MCF 10A (cell line): ENCODE results near the gene GDE1. TPM values are rescaled to one million over a fixed set of nuclear protein-coding genes. Genes with fewer than 3 reads are reported as not detected.

Experiments used
- BruUV-seq: library from RNA; stranded (reverse); fragments of 400-500 nt; replicated peaks from 2 replicates; lab custom pipeline; 2021; lab: Mats Ljungman, UMichigan
- CTCF ChIA-PET: fragments of 300-600 bp; sonication (Branson Sonifier 250); formaldehyde crosslinking; extraction: SDS; loops from one replicate; lab custom pipeline; 2021; ENCODE audit warnings: antibody characterized with exemption, inconsistent platforms; lab: Yijun Ruan, JAX
- POLR2A ChIA-PET: fragments of 300-600, 350-650 bp; sonication (Branson Sonifier 250); formaldehyde crosslinking; extraction: SDS; loops from one replicate; lab custom pipeline; 2020; ENCODE audit warnings: antibody characterized with exemption, inconsistent platforms; lab: Yijun Ruan, JAX
- DNase-seq: peaks from one replicate; pipeline ENCODE4 v3.0.0-alpha.2; 2018; ENCODE audit not compliant: unreplicated experiment
- H3K27ac Mint-ChIP-seq: one replicate; pipeline ENCODE4 v1.8.0; 2022; ENCODE audit warnings: mild to moderate bottlenecking, low read depth, mixed read lengths; ENCODE audit not compliant: unreplicated experiment
- H3K27me3 Mint-ChIP-seq: one replicate; pipeline ENCODE4 v1.8.0; 2022; ENCODE audit warnings: mixed read lengths; ENCODE audit not compliant: insufficient read depth, unreplicated experiment
- H3K36me3 Mint-ChIP-seq: one replicate; pipeline ENCODE4 v1.8.0; 2022; ENCODE audit warnings: mild to moderate bottlenecking, moderate library complexity, mixed read lengths; ENCODE audit not compliant: insufficient read depth, unreplicated experiment
- H3K4me1 Mint-ChIP-seq: one replicate; pipeline ENCODE4 v1.8.0; 2022; ENCODE audit warnings: mixed read lengths; ENCODE audit not compliant: insufficient read depth, unreplicated experiment
- H3K4me3 Mint-ChIP-seq: one replicate; pipeline ENCODE4 v1.8.0; 2022; ENCODE audit warnings: mild to moderate bottlenecking, moderate library complexity, mixed read lengths; ENCODE audit not compliant: unreplicated experiment
- H3K9me3 Mint-ChIP-seq: one replicate; pipeline ENCODE4 v1.8.0; 2022; ENCODE audit warnings: mixed read lengths; ENCODE audit not compliant: unreplicated experiment
- CTCF ChIP-seq: fragments of 200-600 bp; IDR thresholded peaks from one replicate; pipeline ENCODE4 v1.8.0; 2022; ENCODE audit warnings: antibody characterized with exemption, mild to moderate bottlenecking; ENCODE audit not compliant: unreplicated experiment
- intact Hi-C: fragments of 100-400 bp; cut with micrococcal nuclease; formaldehyde crosslinking; loops from 2 replicates; pipeline ENCODE4 v1.14.1; 2022
- total RNA-seq: library from RNA; stranded (reverse); gene quantifications from 2 replicates; pipeline ENCODE4 v1.2.3, GENCODE V29; 2022

The GDE1 gene
- total RNA-seq, 1 experiment from 2014 or later, result 44.9 TPM

- POLR2A ChIA-PET, result interaction anchor here (0.5 to 2.8 kb wide), 12 partner anchors 8 to 192 kb away, joined by 3 to 32 read pairs (median 4); partner anchors contain the start of genes IQCK, KNOP1 and VPS35L
- DNase-seq, result no peak
- Mint-ChIP-seq H3K27ac (peak overlapping the region; percentile 57), H3K36me3 (peaks cover 16% of the 10 kb centered on the region), H3K27me3 (no peaks in the 10 kb centered on the region), H3K9me3 (no peaks in the 10 kb centered on the region), H3K4me3 (peak overlapping the region; percentile 85), H3K4me1 (peaks cover 21% of the 10 kb centered on the region)
- intact Hi-C loops, result no loop called here
- CTCF ChIA-PET, result interaction anchor here (0.6 to 2.5 kb wide), 7 partner anchors 22 to 137 kb away, joined by 3 to 24 read pairs (median 4); partner anchors contain the start of gene VPS35L
- BruUV-seq, result no TSS peak
- no peak for TF ChIP-seq CTCF
These were observed 3.5 kb upstream of the GDE1 start for GRCh38 chr16:19525385-19525723.

DNA sequence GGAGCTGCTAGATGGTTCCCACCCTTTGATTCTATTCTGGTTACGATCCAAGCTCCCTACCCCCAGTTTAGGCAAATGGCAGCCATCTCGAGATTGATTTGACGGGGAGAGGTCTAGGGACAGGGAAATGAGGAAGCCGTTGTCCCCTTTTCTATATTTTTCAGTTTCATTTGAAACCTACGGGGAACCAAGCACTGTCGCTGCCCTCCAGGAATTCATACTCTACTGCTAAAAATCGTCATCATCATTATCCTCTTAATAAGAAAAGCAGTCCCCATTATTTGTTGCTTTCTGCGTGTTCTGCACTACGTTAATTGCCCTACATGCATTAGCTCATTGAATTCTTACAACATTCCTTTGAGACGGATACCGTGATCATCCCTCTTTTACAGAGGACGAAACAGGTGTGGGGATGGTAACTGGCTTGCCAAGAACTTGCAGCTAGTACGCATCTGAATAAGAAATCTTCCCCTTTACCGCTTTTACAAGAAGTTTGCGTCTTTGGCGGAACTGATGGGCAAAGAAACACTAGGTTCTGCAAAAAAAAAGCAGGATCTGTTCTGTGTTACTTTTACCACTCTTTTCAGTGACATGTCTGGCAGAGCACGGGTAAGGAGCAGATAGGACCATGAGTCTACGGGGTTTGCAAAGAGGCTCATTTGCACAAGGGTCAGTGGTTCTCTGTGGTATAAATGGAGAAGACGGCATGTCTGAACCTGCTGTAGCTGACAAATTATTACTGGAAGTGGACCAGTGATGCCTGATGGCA lies 2.9 kb upstream of the GDE1 start:
- DNase-seq, result peak; percentile 40
- Mint-ChIP-seq H3K27me3 (no peaks in the 10 kb centered on the region), H3K9me3 (no peaks in the 10 kb centered on the region), H3K4me3 (peak overlapping the region; percentile 85), H3K4me1 (peaks cover 25% of the 10 kb centered on the region), H3K36me3 (peaks cover 11% of the 10 kb centered on the region), H3K27ac (peak overlapping the region; percentile 57)
- intact Hi-C loops, result no loop called here
- BruUV-seq, result TSS peak; percentile 29
- POLR2A ChIA-PET, result interaction anchor here (0.5 to 2.3 kb wide), 18 partner anchors 8 to 735 kb away, joined by 3 to 32 read pairs (median 4); partner anchors contain the start of genes COQ7, IQCK, KNOP1 and RPS15A
- CTCF ChIA-PET, result interaction anchor here (0.6 to 2.5 kb wide), 9 partner anchors 22 to 716 kb away, joined by 3 to 24 read pairs (median 4); partner anchors contain the start of gene VPS35L
- TF ChIP-seq CTCF, result no peak

GRCh38 chr16:19524356-19524615 lies 2.4 kb upstream of the GDE1 start:
- Mint-ChIP-seq H3K36me3 (peaks cover 6% of the 10 kb centered on the region), H3K27ac (peak overlapping the region; percentile 70), H3K4me3 (peak overlapping the region; percentile 85), H3K4me1 (peaks cover 25% of the 10 kb centered on the region), H3K27me3 (no peaks in the 10 kb centered on the region), H3K9me3 (no peaks in the 10 kb centered on the region)
- POLR2A ChIA-PET, result interaction anchor here (0.6 to 2.3 kb wide), 16 partner anchors 8 to 734 kb away, joined by 3 to 32 read pairs (median 4); partner anchors contain the start of genes COQ7, RPS15A, SMG1 and VPS35L
- no peak for TF ChIP-seq CTCF
- BruUV-seq, result no TSS peak
- intact Hi-C loops, result no loop called here
- CTCF ChIA-PET, result interaction anchor here (0.7 to 2.5 kb wide), 5 partner anchors 21 to 715 kb away, joined by 3 to 24 read pairs (median 4); partner anchors contain the start of gene VPS35L
- no peak for DNase-seq
